ENCODE results near the gene SPOCK2.

SPOCK2 gene

DNA sequence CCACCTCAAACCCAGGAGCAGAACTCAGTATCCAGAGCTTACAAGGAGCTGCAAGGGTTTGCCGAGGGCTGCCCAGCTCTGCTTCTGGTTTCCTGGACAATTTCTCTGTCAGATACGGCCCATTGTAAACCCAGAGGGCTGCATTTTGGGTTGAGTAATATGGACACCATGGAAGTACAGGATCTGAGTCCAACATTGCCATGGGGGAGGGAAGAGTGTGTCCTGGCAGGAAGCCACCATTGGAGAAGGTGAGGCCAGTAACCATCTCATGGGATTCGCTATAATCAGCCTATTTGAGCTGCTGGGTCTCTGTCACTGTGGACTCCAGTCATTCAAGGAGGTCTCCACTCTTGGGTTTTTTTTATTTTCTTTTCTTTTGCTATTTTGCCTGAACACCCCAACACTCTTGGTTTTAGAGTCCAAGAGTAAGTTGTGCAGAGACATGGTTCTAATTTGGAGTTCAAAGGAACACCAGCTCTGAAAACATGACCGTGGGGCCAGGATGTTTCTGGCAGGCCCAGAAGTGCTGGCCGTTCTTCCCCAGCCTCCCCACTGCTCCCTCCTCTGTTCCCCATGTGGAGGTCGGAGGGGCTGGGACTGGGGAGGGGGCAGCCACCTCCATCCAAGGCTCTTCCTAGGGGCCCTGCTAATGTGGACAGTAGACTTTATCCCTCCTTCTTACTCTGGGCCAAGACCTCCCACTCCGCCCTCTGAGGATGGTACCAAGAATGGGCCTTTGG is 77.9 kb downstream of the SPOCK2 start:
- in situ Hi-C loops (cut with MboI; ENCODE audit: low pct_unique_long_range_greater_than_20kb, low sequenced_read_pairs, unreplicated experiment), result no loop called here
- DNase-seq (ENCODE audit: low spot score), result no peak
- TF ChIP-seq, protein P1, sequence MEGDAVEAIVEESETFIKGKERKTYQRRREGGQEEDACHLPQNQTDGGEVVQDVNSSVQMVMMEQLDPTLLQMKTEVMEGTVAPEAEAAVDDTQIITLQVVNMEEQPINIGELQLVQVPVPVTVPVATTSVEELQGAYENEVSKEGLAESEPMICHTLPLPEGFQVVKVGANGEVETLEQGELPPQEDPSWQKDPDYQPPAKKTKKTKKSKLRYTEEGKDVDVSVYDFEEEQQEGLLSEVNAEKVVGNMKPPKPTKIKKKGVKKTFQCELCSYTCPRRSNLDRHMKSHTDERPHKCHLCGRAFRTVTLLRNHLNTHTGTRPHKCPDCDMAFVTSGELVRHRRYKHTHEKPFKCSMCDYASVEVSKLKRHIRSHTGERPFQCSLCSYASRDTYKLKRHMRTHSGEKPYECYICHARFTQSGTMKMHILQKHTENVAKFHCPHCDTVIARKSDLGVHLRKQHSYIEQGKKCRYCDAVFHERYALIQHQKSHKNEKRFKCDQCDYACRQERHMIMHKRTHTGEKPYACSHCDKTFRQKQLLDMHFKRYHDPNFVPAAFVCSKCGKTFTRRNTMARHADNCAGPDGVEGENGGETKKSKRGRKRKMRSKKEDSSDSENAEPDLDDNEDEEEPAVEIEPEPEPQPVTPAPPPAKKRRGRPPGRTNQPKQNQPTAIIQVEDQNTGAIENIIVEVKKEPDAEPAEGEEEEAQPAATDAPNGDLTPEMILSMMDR (IDR thresholded peaks at IDR 0.05; ENCODE audit: extremely low read depth, insufficient read depth, missing control alignments), result no peak

DNA sequence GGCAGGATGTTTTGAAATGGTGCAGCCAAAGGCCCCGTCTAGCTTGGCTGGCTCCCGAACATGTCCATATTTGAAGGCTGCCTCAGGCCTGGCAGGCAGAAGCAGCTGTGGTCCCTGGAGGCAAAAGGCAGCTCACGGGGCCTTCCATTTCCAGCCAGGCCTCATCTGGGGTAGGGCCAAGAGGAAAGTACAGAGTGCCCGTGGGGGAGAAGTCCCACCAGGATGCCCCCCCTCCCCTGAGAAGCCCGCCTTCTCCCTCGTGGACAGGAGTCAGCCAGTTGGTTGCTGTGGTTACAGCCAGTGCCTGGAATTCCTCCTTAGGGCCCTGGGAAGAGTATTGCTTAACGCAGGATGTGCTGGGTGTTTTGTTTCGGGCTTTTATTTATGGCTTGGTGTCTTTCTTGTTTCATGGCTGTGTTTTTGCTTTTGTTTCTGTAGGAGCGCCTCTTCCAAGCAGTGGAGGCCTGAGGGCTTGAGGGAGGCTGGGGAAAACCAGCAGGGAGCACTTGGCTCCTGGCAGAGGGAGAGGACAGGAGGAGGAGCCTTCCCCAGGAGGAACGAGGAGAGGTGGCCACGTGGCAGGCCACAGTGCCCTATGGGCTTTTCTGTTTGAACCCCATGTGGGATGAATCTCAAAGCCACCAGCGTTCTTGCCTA is 78.8 kb downstream of the SPOCK2 start:
- no peak for DNase-seq (ENCODE audit: low spot score)
- TF ChIP-seq, protein P1 (IDR thresholded peaks at IDR 0.05; ENCODE audit: extremely low read depth, insufficient read depth, missing control alignments), result no peak
- in situ Hi-C loops (cut with MboI; ENCODE audit: low pct_unique_long_range_greater_than_20kb, low sequenced_read_pairs, unreplicated experiment), result no loop called here

DNA sequence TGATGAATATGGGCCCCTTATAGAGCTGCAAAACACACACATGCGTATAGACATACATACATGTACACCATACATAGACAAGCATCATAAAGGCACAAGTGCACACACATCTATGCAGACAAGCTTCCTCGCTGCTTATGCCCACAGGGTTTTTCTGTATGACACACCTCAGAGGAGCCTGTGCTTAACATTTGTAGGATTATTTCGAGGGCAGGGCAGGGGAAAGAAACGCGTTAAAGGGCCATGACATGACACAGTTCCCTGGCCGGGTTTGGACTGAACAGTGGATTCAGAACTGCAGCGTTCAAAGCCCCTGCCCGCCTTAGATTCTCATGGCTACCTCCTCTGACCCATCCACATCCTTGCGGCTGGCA is 79.3 kb downstream of the SPOCK2 start:
- TF ChIP-seq, protein P1 (IDR thresholded peaks at IDR 0.05; ENCODE audit: extremely low read depth, insufficient read depth, missing control alignments), result no peak
- DNase-seq (ENCODE audit: low spot score), result no peak
- in situ Hi-C loops (cut with MboI; ENCODE audit: low pct_unique_long_range_greater_than_20kb, low sequenced_read_pairs, unreplicated experiment), result no loop called here

Data from GM13977 (cell line).